GM12878 (cell line): Measurements from ENCODE around the gene LRRC59.

Source experiments
- CHD4 ChIP-seq: fragments of 200-600 bp; sonication (generic); IDR thresholded peaks from 2 replicates; pipeline ENCODE4 v1.6.1; 2016; ENCODE audit warnings: mild to moderate bottlenecking
- POLR2A ChIP-seq: IDR thresholded peaks from 2 replicates; pipeline ENCODE4 v1.6.1; 2011; ENCODE audit warnings: low read depth, mild to moderate bottlenecking, low read length

- peak; percentile 99 for TF ChIP-seq POLR2A
- no peak for TF ChIP-seq CHD4
These were observed 24.4 kb downstream of the LRRC59 start, which contains the start of the genes EME1 and MRPL27 for GRCh38 chr17:50372758-50373556.
